DND-41 (cell line): Measurements from ENCODE around the gene ATP6V1F.

Experiments used
- CTCF ChIP-seq: IDR thresholded peaks from 2 replicates; pipeline ENCODE4 v1.5.1; 2012; ENCODE audit warnings: borderline replicate concordance, low read length, moderate library complexity, mild to moderate bottlenecking; ENCODE audit not compliant: poor library complexity, severe bottlenecking; ENCODE audit errors: extremely low read depth
- EZH2 ChIP-seq: IDR thresholded peaks from 3 replicates; pipeline ENCODE4 v1.6.1; 2012; ENCODE audit warnings: borderline replicate concordance, low read depth, mild to moderate bottlenecking, moderate library complexity, low read length, inconsistent platforms; ENCODE audit not compliant: severe bottlenecking

DNA sequence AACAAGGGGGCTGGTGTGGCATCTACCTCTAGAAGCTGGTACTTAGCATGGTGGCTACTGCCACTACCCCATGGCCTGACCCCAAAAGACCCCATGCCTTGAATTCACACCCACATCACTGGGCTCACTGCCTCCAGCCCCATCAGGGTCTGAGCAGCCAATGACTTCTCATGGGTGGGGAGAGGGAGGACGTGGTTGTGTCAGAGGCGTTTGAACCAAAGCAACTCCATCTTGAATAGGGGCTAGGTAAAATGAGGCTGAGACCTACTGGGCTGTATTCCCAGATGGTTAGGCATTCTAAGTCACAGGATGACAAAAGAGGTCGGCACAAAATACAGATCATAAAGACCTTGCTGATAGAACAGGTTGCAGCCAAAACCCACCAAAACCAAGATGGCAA is 32.7 kb downstream of the ATP6V1F start:
- TF ChIP-seq CTCF, result no peak
- TF ChIP-seq EZH2, result no peak
